K562 (cell line): Measurements from ENCODE around the gene SELPLG.

Experiments
- CTCF ChIP-seq, 3 experiments: IDR thresholded peaks in 2 of 3; conservative IDR thresholded peaks in 1 of 3; 2 replicates each; pipeline ENCODE4 v1.5.1; 2011 to 2012; ENCODE audit warnings: low read length in 3 of 3, mild to moderate bottlenecking in 3 of 3, control low read depth in 2 of 3, improper control_type of control experiment in 1 of 3, inconsistent platforms in 1 of 3, low read depth in 1 of 3, mixed read lengths in 1 of 3, moderate library complexity in 1 of 3; ENCODE audit not compliant: insufficient read depth in 2 of 3
- DNMT1 ChIP-seq: fragments of 450-650 bp; IDR thresholded peaks from 2 replicates; pipeline ENCODE4 v1.6.1; 2016; ENCODE audit warnings: antibody characterized with exemption, mild to moderate bottlenecking
- KAT2B ChIP-seq: IDR thresholded peaks from one replicate; pipeline ENCODE4 v1.6.1; 2012; ENCODE audit warnings: low read depth, mild to moderate bottlenecking, control low read depth, inconsistent platforms, low read length, moderate library complexity
- KDM4B ChIP-seq, 2 experiments: fragments of 450-650 bp in 1 of 2; sonication (generic) in 1 of 2; IDR thresholded peaks; 2 replicates each; pipeline ENCODE4 v1.6.1; 2016 to 2017; ENCODE audit warnings: borderline replicate concordance in 2 of 2, antibody characterized with exemption in 1 of 2, low read depth in 1 of 2, mild to moderate bottlenecking in 1 of 2
- NBN ChIP-seq: fragments of 450-650 bp; IDR thresholded peaks from 2 replicates; pipeline ENCODE4 v1.6.1; 2016; ENCODE audit warnings: low read depth, mild to moderate bottlenecking
- PBX2 ChIP-seq, 2 experiments: IDR thresholded peaks in 1 of 2; conservative IDR thresholded peaks in 1 of 2; 2 replicates each; pipeline ENCODE4 v1.6.1; 2016; ENCODE audit warnings: low read depth in 2 of 2, mild to moderate bottlenecking in 1 of 2, missing compliant biosample characterization in 1 of 2, missing genetic modification characterization in 1 of 2, moderate library complexity in 1 of 2
- POLR2A ChIP-seq: fragments of 450-650 bp; conservative IDR thresholded peaks from 2 replicates; pipeline ENCODE4 v1.6.1; 2016
- PTTG1 ChIP-seq: fragments of 450-650 bp; IDR thresholded peaks from 2 replicates; pipeline ENCODE4 v1.6.1; 2016; ENCODE audit warnings: low read depth, mild to moderate bottlenecking, missing genetic modification characterization, missing compliant biosample characterization
- SIX5 ChIP-seq, 2 experiments: IDR thresholded peaks; 2 replicates each; pipeline ENCODE4 v1.6.1; 2011; ENCODE audit warnings: low read length in 2 of 2, borderline replicate concordance in 1 of 2, low read depth in 1 of 2, mild to moderate bottlenecking in 1 of 2, moderate library complexity in 1 of 2; ENCODE audit not compliant: insufficient read depth in 1 of 2
- ZBTB1 ChIP-seq: sonication (generic); formaldehyde crosslinking; IDR thresholded peaks from 2 replicates; pipeline ENCODE4 v1.8.1; 2023; ENCODE audit warnings: missing genetic modification reagents, low read depth, mild to moderate bottlenecking, borderline replicate concordance
- ZBTB8A ChIP-seq: fragments of 450-650 bp; IDR thresholded peaks from 2 replicates; pipeline ENCODE4 v1.6.1; 2018; ENCODE audit warnings: mild to moderate bottlenecking, moderate library complexity; ENCODE audit not compliant: partially characterized antibody
- ZFP30 ChIP-seq: fragments of 250-450 bp; sonication (Bioruptor Pico); IDR thresholded peaks from 2 replicates; pipeline ENCODE4 v1.8.0; 2022; ENCODE audit warnings: moderate library complexity, mild to moderate bottlenecking, inconsistent platforms, borderline replicate concordance
- ZNF124 ChIP-seq: sonication (generic); formaldehyde crosslinking; IDR thresholded peaks from 2 replicates; pipeline ENCODE4 v1.8.1; 2022; ENCODE audit warnings: missing genetic modification reagents

GRCh38 chr12:108625228-108625627 is 8.5 kb downstream of the SELPLG start:
- TF ChIP-seq DNMT1 = no peak
- TF ChIP-seq POLR2A = no peak
- TF ChIP-seq ZBTB1 (CRISPR knock-in tag) = no peak
- TF ChIP-seq NBN = no peak
- no peak for TF ChIP-seq ZBTB8A
- TF ChIP-seq ZFP30 (CRISPR knock-in tag) = no peak
- TF ChIP-seq SIX5 (IDR thresholded peaks at IDR 0.05; ENCODE audit: borderline replicate concordance in 1 of 2, insufficient read depth in 1 of 2, low read depth in 1 of 2, low read length in 2 of 2) = no peak
- no peak for TF ChIP-seq KAT2B
- TF ChIP-seq PBX2 (CRISPR knock-in tag; IDR thresholded peaks at IDR 0.05; ENCODE audit: low read depth) = no peak
- no peak for TF ChIP-seq PBX2 (tag; conservative IDR thresholded peaks at IDR 0.05; ENCODE audit: low read depth)
- no peak for TF ChIP-seq KDM4B (IDR thresholded peaks at IDR 0.05; ENCODE audit: borderline replicate concordance in 2 of 2, low read depth in 1 of 2)
- no peak for TF ChIP-seq PTTG1 (tag)
- TF ChIP-seq CTCF (IDR thresholded peaks at IDR 0.05 in 2 of 3, conservative IDR thresholded peaks at IDR 0.05 in 1 of 3; ENCODE audit: insufficient read depth in 2 of 3, low read depth in 1 of 3, low read length in 3 of 3) = no peak
- TF ChIP-seq ZNF124 (CRISPR knock-in tag) = no peak
